Stomach (tissue), 4 donors: ENCODE results near the gene ACAT1.
"Not testable (repeated sequence)": the region's sequence is repeated elsewhere in the genome, so short reads cannot be mapped to it uniquely, and the experiment has no call there.

Source experiments
- CTCF ChIP-seq, 7 experiments: fragments of 450-650 bp in 4 of 7; fragments of 200-600 bp in 3 of 7; sonication (generic) in 3 of 7; IDR thresholded peaks; one replicate each; pipeline ENCODE4 v1.5.1; 2016 to 2019; ENCODE audit warnings: antibody characterized with exemption in 7 of 7, control low read depth in 2 of 7, mild to moderate bottlenecking in 1 of 7
- EP300 ChIP-seq: sonication (generic); formaldehyde crosslinking; IDR thresholded peaks from one replicate; pipeline ENCODE4 v1.6.1; 2017; ENCODE audit warnings: antibody characterized with exemption
- POLR2A ChIP-seq, 4 donors: fragments of 450-650 bp; IDR thresholded peaks; one replicate each; pipeline ENCODE4 v1.6.1; 2016; ENCODE audit warnings: antibody characterized with exemption in 4 of 4, control low read depth in 2 of 4, mild to moderate bottlenecking in 1 of 4, moderate library complexity in 1 of 4
- POLR2AphosphoS5 ChIP-seq, 3 donors: sonication (generic); formaldehyde crosslinking; IDR thresholded peaks; one replicate each; pipeline ENCODE4 v1.6.1; 2016; ENCODE audit warnings: antibody characterized with exemption in 3 of 3

DNA sequence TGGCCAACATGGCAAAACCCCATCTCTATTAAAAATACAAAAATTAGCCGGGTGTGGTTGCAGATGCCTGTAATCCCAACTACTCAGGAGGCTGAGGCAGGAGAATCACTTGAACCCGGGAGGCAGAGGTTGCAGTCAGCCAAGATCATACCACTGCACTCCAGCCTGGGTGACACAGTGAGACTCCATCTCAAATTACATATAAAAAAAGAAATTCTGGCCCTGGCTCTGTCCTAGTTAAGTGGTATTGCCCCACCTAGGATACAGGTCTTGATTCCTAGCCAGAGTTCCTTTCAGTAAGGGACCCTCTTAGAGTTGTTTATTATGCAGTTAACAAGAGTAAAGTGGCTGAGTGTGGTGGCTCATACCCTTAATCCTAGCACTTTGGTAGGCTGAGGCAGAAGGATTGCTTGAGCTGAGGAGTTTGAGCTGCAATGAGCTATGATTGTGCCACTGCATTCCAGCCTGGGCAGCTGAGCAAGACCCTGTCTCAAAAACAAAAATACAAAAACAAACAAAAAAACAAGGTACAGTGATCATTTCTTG is 11.7 kb downstream of the ACAT1 start:
- not testable (repeated sequence) for TF ChIP-seq POLR2A (IDR thresholded peaks at IDR 0.05); CTCF (IDR thresholded peaks at IDR 0.05); POLR2AphosphoS5 (IDR thresholded peaks at IDR 0.05); EP300
